T47D (cell line): ENCODE results near the gene AGAP1.
A peak's percentile ranks its signal among the peaks of the same experiment; 100 is the strongest.

Source experiments
- DNase-seq, 2 experiments: peaks; one replicate each; pipeline versions ENCODE4 v3.0.0 to v3.0.0-alpha.2; 2011 to 2012; ENCODE audit warnings: low read depth in 1 of 2, low spot score in 1 of 2
- JUND ChIP-seq: IDR thresholded peaks from 2 replicates; pipeline ENCODE4 v1.6.1; 2012; ENCODE audit warnings: low read depth
- in situ Hi-C: cut with HindIII; loops from 2 replicates; pipeline ENCODE4 v1.10.0; 2016; ENCODE audit warnings: low sequenced_read_pairs, low pct_unique_long_range_greater_than_20kb

AGAP1 gene

DNA sequence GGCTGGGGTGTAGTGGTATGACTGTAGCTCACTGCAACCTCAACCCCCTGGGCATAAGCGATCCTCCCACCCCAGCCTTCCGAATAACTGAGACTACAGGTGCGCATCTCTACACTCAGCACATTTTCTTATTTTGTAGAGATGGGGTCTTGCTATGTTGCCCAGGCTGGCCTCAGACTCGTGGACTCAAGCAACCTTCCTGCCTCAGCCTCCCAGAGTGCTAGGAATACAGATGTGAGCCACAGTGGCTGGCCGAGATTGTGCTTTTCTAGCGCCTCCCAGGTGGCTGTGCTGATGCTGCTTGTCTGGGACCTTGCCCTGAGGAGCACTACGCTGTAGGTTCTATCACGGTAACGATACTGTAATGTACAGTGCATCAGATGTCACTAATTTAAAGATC lies 155.6 kb downstream of the AGAP1 start:
- no peak for DNase-seq
- in situ Hi-C loops: no loop called here
- no peak for TF ChIP-seq JUND

DNA sequence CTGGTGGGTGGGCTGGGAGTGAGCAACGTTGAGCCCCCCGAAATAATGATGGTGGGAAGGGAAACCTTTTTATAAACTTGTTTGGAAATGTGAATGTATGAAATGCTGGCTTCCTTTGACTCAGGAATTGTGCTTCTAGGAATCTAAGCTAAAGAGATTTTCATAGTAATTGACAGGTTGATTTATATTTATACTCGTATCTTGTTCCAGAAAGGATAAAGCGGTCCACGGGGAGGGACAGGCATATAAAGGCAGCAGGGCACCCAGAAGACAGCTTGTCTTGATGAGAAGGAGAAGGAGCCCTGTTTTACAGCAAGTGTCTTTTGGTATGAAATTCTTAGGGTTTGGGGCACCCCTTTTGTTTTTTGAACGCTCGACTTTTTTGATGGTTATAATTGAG lies 157.8 kb downstream of the AGAP1 start:
- no peak for TF ChIP-seq JUND
- no peak for DNase-seq
- in situ Hi-C loops: no loop called here

DNA sequence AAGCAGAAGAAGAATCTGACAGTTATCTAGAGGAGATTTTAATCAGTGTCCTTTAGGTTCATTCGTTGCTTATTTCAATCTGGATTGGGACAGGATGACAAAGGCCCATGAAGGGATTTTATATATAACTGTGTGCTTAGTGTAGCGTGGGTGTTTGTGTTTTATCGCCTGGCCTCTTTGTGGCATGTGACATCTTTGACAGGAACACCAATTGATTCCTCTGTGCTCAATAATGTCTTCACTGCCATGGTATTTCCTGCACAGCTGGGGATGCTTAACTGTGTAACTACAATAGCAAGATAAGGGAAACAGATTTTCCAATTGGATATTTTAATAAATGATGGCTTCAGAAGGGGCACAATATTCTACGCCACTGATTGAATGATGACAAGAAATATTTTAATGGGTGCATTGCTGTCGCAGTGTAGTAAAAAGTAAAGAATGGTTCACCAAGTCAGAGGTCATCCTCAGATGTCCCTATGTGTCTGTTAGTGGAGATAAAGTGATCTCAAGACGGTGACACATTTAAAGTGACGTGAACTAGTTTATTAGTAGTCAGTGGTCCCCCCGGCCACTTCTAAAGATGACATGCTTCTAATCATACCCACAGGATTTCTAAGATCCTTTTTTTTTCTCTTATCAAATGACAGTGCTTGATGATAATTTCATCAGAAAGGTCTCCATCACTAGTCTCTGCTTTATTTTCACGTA lies 160.4 kb downstream of the AGAP1 start:
- no peak for TF ChIP-seq JUND
- in situ Hi-C loops: no loop called here
- no peak for DNase-seq

- TF ChIP-seq JUND: no peak
- no peak for DNase-seq
These were observed 164.7 kb downstream of the AGAP1 start for GRCh38 chr2:235658351-235659174.

DNA sequence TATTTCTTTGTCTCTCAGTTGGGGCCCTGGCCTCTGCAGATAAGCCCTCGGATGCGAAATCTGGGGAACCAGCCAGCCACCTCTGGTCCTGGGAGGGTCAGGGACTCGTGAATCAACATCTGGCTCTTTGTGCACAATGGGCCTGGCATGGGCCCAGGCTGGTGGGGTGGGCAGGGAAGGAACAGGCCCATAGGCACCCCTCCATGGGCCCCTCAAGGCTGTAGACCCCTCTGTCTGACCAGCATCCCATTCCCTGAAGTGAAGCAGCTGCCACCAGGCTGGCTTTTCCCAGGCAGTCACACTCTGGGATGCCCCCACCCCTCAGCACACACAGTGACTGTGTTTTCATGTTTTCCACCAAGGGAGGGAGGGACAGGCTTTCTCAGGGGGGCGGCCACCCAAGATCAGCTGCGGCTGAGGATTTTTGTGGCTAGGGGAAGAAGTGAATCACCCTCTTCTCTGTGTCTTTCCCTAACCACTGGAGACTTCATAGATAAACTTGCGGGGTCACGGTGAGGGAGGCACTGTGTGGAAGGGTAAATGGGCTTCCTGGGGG lies 166.0 kb downstream of the AGAP1 start:
- in situ Hi-C loops: no loop called here
- TF ChIP-seq JUND: no peak
- no peak for DNase-seq

More at GRCh38 chr2:235658351-235659174, 164.7 kb downstream of the AGAP1 start:
- in situ Hi-C loops: no loop called here

- no peak for TF ChIP-seq JUND
- no peak for DNase-seq
- in situ Hi-C loops: no loop called here
These were observed 166.7 kb downstream of the AGAP1 start for GRCh38 chr2:235660484-235661082.

GRCh38 chr2:235661167-235661937 lies 167.5 kb downstream of the AGAP1 start:
- in situ Hi-C loops: no loop called here
- DNase-seq: no peak
- TF ChIP-seq JUND: no peak

DNA sequence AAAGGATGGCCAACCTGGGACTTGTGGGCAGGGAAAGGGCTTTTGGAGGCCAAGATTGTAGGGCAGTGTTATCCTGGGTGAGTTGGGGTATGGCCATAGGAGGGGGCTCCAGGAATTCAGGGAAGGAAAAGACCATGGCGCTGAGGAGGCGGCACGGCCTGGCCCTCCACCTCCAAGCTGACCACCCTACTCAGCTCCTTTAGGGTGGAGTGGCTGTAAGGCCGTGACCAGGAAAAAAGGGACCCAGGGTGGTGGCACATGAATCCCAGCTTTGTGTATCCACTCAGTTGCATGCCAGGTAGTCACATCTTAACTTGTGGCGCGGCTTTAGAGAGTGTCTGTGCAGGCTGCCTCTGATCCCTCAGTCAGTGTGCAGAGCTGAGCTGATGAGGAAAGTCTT lies 168.1 kb downstream of the AGAP1 start:
- no peak for DNase-seq
- in situ Hi-C loops: no loop called here
- TF ChIP-seq JUND: no peak

- TF ChIP-seq JUND: no peak
- DNase-seq: no peak
- in situ Hi-C loops: no loop called here
These were observed 170.0 kb downstream of the AGAP1 start for GRCh38 chr2:235663875-235664274.

GRCh38 chr2:235665661-235666212 lies 171.9 kb downstream of the AGAP1 start:
- in situ Hi-C loops: no loop called here
- DNase-seq: no peak

DNA sequence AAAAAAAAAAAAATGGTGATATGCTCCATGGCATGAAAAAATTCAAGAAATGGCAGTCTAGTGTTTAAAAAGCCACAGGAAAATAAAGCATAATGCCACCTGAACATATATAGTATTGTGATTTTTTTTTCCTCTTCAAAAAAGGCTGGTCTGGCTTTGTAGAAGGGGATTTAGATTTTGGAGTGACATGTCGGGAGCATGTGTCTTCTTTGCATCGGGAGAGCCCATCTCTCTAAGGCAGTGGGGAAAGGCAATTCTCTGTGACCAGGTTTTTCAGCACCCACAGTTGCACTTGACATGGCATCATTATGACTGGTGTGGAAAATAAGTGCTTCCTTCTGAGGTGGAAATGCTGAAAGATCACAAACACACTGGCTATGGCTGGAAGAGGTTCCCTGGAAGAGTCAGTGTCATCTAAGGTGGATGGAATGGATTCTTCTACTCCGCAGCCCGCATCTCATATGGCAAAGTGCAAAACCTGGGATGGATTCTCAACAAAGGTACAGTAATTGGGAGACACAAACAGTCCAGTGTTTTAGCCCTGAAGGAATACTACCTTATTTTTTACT lies 172.5 kb downstream of the AGAP1 start:
- peak; percentile 62 to 89 for DNase-seq
- 0 out of 2 replicates have a peak, but pooled peaks have one; percentile 59 for TF ChIP-seq JUND

More at GRCh38 chr2:235665661-235666212, 171.9 kb downstream of the AGAP1 start:
- TF ChIP-seq JUND: no peak

More for the DNA sequence above, 172.5 kb downstream of the AGAP1 start:
- in situ Hi-C loops: no loop called here
